ENCODE measurements around the gene CTNNA2. TPM values are rescaled to one million over a fixed set of nuclear protein-coding genes. Genes with fewer than 3 reads are reported as not detected.

Gene CTNNA2
- total RNA-seq, 1 donor from 2014 or later = 43.5 TPM

DNA sequence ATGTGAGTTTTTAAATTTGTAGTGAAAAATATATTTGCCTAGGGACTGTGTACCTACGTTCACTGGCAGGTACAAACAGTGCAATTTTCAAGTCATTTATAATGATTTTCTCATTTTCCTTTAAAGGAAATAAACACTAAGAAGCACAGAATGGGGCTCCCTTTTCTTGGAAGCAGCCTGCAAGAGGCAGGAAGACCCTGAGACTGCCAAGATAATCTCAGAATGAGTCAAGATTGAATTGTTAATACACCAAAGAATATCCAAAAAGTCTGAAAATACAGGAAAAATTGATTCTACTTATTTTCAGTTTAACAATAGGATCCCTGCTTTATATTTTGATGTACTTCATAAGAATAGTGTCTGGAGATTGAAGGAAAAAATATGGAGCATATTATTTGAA is 331.2 kb downstream of the CTNNA2 start:
- DNase-seq (ENCODE audit: low spot score) = no peak
- Mint-ChIP-seq H3K27me3 (ENCODE audit: insufficient read depth, low read depth) (no peaks in the 10 kb centered on the region), H3K27ac (no peak overlapping the region), H3K4me3 (no peak overlapping the region), H3K4me1 (peaks cover 16% of the 10 kb centered on the region), H3K36me3 (peaks cover 5% of the 10 kb centered on the region), H3K9me3 (peaks cover 2% of the 10 kb centered on the region)
- Histone ChIP-seq H3K9ac (no peak overlapping the region), H3F3A (ENCODE audit: low read depth) (no peaks in the 10 kb centered on the region), H4K20me1 (ENCODE audit: low read depth) (no peaks in the 10 kb centered on the region), H3K27me3 (no peaks in the 10 kb centered on the region), H3K4me3 (no peak overlapping the region), H3K4me1 (peaks cover 12% of the 10 kb centered on the region), H3K9me3 (ENCODE audit: low read depth) (no peaks in the 10 kb centered on the region), H3K36me3 (no peaks in the 10 kb centered on the region), H3K27ac (no peak overlapping the region), H2AFZ (replicated peaks) (no peak overlapping the region), H3K4me2 (no peak overlapping the region), H3K79me2 (ENCODE audit: low read depth) (no peaks in the 10 kb centered on the region)
- TF ChIP-seq, protein P1, sequence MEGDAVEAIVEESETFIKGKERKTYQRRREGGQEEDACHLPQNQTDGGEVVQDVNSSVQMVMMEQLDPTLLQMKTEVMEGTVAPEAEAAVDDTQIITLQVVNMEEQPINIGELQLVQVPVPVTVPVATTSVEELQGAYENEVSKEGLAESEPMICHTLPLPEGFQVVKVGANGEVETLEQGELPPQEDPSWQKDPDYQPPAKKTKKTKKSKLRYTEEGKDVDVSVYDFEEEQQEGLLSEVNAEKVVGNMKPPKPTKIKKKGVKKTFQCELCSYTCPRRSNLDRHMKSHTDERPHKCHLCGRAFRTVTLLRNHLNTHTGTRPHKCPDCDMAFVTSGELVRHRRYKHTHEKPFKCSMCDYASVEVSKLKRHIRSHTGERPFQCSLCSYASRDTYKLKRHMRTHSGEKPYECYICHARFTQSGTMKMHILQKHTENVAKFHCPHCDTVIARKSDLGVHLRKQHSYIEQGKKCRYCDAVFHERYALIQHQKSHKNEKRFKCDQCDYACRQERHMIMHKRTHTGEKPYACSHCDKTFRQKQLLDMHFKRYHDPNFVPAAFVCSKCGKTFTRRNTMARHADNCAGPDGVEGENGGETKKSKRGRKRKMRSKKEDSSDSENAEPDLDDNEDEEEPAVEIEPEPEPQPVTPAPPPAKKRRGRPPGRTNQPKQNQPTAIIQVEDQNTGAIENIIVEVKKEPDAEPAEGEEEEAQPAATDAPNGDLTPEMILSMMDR (IDR thresholded peaks at IDR 0.05) = no peak
- TF ChIP-seq EZH2 (IDR thresholded peaks at IDR 0.05) (no peak), EZH2phosphoT487 (IDR thresholded peaks at IDR 0.05) (no peak)

DNA sequence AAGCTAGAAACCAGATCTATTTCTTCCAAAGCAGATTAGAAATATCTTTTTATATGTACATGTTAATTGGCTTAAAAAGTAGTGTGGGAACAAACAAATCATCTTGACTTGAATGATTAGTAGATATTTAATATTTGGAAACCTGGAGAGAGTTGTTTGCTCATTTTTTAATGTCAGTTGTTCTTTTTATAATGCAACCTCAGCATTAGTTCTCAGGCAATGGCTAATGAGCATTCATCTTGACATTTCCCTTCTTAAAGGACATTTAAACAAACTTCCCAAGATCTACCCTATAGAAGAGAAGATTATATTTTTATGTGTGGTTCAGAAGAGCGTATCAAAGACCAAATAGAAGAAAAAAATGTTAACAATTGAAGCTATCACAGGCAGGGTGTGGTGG is 334.0 kb downstream of the CTNNA2 start:
- peaks cover 3% of the 10 kb centered on the region for H3K36me3 Mint-ChIP-seq
- H3K9ac ChIP-seq = no peak overlapping the region
- no peaks in the 10 kb centered on the region for H3K9me3 Mint-ChIP-seq
- no peak overlapping the region for H3K27ac Mint-ChIP-seq
- DNase-seq (ENCODE audit: low spot score) = no peak
- H3K4me3 ChIP-seq = no peak overlapping the region
- no peaks in the 10 kb centered on the region for H3K9me3 ChIP-seq (ENCODE audit: low read depth)
- H3K4me1 Mint-ChIP-seq = peaks cover 23% of the 10 kb centered on the region
- no peaks in the 10 kb centered on the region for H3K27me3 Mint-ChIP-seq (ENCODE audit: insufficient read depth, low read depth)
- no peak overlapping the region for H2AFZ ChIP-seq (replicated peaks)
- H3K79me2 ChIP-seq (ENCODE audit: low read depth) = no peaks in the 10 kb centered on the region
- no peaks in the 10 kb centered on the region for H3K36me3 ChIP-seq
- H3F3A ChIP-seq (ENCODE audit: low read depth) = no peaks in the 10 kb centered on the region
- no peak overlapping the region for H3K4me2 ChIP-seq
- no peak overlapping the region for H3K27ac ChIP-seq
- no peaks in the 10 kb centered on the region for H3K27me3 ChIP-seq
- no peak overlapping the region for H3K4me3 Mint-ChIP-seq
- H4K20me1 ChIP-seq (ENCODE audit: low read depth) = no peaks in the 10 kb centered on the region
- H3K4me1 ChIP-seq = peaks cover 18% of the 10 kb centered on the region
- TF ChIP-seq EZH2phosphoT487 (IDR thresholded peaks at IDR 0.05) = no peak
- TF ChIP-seq, protein P1 (IDR thresholded peaks at IDR 0.05) = no peak
- no peak for TF ChIP-seq EZH2 (IDR thresholded peaks at IDR 0.05)

DNA sequence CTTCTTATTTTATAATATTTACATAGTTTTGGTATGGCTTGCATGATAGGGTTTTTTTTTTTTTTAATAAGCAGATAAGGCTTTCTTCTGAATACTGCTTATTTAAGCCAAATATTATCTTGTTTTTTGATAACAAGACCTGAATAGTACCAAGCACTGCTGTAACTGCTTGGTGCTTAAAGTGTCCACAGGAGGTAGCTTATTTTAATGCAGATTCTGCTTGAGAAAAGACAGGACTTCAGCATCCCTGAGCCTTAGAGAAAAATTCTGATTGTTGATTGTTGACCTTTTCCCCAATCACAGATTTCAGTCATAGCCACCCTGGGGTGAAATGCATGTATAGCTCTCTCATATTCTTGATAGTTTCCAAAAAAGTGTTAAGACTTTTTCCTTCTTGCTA is 336.4 kb downstream of the CTNNA2 start:
- no peak for DNase-seq (ENCODE audit: low spot score)
- Histone ChIP-seq H3K4me2 (peak overlapping the region; percentile 11), H3K27me3 (no peaks in the 10 kb centered on the region), H3K4me1 (peaks cover 13% of the 10 kb centered on the region), H3K36me3 (no peaks in the 10 kb centered on the region), H3K27ac (no peak overlapping the region), H2AFZ (replicated peaks) (no peak overlapping the region), H4K20me1 (ENCODE audit: low read depth) (no peaks in the 10 kb centered on the region), H3K79me2 (ENCODE audit: low read depth) (no peaks in the 10 kb centered on the region), H3F3A (ENCODE audit: low read depth) (no peaks in the 10 kb centered on the region), H3K9me3 (ENCODE audit: low read depth) (no peaks in the 10 kb centered on the region), H3K4me3 (no peak overlapping the region), H3K9ac (no peak overlapping the region)
- H3K9me3 Mint-ChIP-seq = no peaks in the 10 kb centered on the region
- no peaks in the 10 kb centered on the region for H3K27me3 Mint-ChIP-seq (ENCODE audit: insufficient read depth, low read depth)
- H3K4me1 Mint-ChIP-seq = peaks cover 20% of the 10 kb centered on the region
- H3K4me3 Mint-ChIP-seq = no peak overlapping the region
- H3K27ac Mint-ChIP-seq = peak overlapping the region; percentile 53
- peaks cover 5% of the 10 kb centered on the region for H3K36me3 Mint-ChIP-seq
- no peak for TF ChIP-seq EZH2 (IDR thresholded peaks at IDR 0.05)
- TF ChIP-seq, protein P1 (IDR thresholded peaks at IDR 0.05) = no peak
- TF ChIP-seq EZH2phosphoT487 (IDR thresholded peaks at IDR 0.05) = no peak

Data from neural progenitor cell (in vitro differentiated cells).